ENCODE measurements around the gene CSTA.

DNA sequence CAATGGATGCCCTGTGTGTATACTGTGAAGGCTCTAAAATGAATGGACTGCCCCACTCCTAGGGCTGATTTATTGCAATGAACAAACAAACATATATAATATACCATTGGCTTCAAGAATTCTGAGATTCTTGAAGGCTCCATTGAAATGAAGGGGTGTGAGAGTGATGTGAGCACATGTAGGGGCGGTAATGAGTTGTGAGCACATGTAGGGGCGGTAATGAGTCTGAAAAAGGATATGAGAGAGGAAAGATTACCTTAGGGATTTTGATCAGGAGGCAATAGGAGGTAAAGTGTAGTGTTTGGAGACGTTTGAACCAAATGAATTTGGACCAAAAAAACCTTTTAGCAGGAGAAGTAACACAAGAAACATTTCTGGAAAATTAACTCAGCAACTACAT is 62.7 kb downstream of the CSTA start:
- TF ChIP-seq, protein P1, sequence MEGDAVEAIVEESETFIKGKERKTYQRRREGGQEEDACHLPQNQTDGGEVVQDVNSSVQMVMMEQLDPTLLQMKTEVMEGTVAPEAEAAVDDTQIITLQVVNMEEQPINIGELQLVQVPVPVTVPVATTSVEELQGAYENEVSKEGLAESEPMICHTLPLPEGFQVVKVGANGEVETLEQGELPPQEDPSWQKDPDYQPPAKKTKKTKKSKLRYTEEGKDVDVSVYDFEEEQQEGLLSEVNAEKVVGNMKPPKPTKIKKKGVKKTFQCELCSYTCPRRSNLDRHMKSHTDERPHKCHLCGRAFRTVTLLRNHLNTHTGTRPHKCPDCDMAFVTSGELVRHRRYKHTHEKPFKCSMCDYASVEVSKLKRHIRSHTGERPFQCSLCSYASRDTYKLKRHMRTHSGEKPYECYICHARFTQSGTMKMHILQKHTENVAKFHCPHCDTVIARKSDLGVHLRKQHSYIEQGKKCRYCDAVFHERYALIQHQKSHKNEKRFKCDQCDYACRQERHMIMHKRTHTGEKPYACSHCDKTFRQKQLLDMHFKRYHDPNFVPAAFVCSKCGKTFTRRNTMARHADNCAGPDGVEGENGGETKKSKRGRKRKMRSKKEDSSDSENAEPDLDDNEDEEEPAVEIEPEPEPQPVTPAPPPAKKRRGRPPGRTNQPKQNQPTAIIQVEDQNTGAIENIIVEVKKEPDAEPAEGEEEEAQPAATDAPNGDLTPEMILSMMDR (IDR thresholded peaks at IDR 0.05): no peak
- TF ChIP-seq POLR2AphosphoS5 (IDR thresholded peaks at IDR 0.05) (no peak), POLR2A (IDR thresholded peaks at IDR 0.05) (no peak)
